HG03108 (cell line): Measurements from ENCODE around the gene MPPED2.
"Not testable (repeated sequence)": the region's sequence is repeated elsewhere in the genome, so short reads cannot be mapped to it uniquely, and the experiment has no call there.

Experiments used
- ATAC-seq: cut with Tn5 transposase; IDR thresholded peaks from one replicate; pipeline ENCODE4 v1.9.1; 2021; ENCODE audit warnings: moderate library complexity; ENCODE audit not compliant: unreplicated experiment

MPPED2 gene

DNA sequence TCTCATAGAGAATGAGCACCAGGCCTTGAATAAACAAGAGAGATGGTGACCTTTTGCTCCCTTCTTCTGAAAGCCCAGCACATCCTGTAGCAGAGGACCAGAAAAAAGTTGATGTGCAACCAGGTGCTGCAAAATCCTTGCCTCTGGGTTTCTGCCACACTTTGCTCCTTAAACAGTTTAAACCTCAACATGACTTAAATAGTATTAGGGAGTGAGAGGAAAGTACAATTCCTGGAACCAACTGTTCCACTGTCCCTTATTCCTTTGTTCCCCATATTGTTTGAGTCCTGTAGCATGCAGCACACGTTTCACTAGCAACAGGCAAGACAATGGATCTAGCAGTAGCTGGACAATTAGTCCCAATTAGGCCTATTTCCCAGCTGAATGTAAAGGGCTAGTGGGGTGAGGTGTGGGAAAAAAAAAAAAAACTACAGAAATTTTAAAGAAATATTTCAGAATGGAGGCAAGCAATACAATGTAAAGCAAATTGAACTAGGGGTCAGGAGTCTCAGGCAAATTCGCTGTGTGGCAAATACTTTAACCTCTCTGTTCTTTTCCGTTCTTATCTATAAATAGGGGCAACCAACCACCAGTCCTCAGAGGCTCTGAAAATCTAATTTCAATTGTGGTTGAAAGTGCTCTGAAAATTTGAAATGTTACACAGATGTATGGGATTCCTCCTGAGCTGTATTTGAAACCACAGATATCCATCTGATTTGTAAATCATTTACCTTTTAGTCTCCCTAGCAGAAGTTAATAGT lies 6.6 kb downstream of the MPPED2 start:
- no peak for ATAC-seq

DNA sequence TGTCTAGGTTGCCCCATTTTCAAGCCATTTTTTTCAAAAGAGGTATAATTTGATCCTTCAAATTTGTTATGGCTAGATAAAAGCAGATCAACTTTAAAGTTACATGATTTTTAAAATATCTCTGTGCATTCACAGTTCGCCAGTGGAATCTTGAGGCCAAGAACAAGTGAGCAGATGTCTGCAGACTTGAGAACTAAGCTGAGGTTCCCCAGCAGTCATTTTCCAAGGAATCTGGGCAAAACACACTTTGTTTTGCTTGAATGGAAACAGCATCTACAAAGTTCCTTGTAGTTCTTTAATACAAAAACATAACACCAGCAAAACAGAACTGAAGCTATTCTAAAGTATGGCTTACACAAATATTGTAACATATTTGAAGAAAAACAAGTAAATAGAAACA lies 7.7 kb downstream of the MPPED2 start:
- no peak for ATAC-seq

DNA sequence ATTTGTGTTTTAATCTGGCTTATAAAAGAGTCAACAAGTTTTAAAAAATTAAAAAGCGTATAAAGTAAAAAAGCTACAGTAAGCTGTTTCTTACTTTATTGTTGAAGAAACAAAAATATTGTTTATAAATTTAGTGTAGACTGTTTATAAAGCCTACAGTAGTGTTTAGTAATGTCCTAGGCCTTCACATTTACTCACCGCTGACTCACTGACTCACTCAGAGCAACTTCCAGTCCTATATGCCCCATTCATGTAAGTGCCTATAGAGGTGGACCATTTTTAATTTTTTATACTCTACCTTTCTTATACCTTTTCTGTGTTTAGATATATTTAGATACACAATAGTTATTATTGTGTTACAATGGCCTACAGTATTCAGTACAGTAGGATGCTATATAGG lies 12.2 kb downstream of the MPPED2 start:
- no peak for ATAC-seq

DNA sequence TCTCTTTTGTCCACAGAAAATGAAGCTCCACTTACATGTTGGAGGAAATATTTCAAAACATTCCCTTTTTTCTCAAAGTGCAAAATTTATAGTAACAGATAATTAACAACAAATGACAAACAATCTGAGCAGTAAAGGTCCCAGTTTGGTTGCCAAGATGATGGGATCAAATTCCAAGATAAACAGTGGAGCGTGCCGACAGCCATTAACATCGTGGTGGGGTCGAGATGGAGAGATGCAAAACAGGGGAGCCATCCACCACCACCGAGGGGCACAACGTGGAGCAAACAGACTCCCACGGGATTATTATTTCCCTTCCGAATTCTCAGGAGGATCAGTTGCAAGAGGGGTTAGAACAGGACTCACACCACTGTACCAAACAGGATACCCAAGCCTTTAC lies 17.2 kb downstream of the MPPED2 start:
- no peak for ATAC-seq

DNA sequence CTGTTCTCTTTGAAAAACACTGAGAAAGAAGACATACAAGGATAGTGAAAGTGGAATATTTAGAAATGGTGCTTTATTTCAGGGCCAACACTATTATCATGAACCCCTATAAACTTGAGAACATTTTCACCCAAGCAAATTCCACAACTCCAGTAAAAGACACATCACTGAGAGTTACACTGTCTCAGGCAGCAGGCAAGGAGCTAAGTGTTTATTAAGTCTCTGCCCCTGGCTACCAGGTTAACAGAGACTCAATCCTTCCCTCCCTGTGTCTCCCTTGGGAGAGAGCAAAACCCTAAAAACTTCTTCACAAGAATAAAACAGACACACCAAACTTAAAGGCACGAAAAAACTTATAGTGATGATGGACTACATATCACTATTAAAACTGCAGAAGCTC lies 18.5 kb downstream of the MPPED2 start:
- no peak for ATAC-seq

DNA sequence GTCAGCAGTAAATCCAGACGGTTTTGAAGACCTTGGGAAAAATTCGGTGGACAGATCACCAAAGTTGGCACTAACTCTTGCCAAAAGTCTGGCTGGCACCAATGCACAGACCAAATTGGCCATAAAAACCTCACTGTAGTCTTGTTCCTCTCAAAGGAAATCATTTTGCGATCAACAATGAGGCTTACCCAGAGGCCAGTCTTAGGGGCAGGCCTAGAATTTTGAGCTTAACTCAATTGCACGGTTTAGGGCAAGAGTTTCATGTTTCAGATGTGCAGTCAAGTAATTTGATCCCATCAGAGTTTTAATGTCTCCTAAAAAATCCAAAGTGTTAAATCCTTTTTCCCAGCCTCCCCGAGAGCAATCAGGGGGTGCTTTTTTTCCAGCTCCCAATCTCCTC lies 19.0 kb downstream of the MPPED2 start:
- no peak for ATAC-seq

DNA sequence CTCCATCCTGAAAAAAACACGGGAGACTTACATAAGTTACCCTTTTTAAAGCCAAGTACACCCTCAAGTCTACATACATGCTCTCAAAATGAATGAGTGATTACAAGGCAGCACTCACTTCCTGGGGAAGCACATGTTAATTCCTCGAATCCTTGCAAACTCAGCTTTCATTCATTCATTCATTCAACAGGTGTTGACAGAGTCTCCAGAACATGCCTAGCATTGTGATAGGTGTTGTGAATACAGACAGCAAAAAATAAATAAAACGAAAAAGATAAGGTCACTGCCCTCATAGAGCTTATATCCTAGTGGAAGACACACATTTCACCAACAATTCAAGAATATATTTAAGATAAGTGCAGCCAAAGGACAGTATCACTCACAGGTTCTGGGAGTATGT lies 19.7 kb downstream of the MPPED2 start:
- no peak for ATAC-seq

DNA sequence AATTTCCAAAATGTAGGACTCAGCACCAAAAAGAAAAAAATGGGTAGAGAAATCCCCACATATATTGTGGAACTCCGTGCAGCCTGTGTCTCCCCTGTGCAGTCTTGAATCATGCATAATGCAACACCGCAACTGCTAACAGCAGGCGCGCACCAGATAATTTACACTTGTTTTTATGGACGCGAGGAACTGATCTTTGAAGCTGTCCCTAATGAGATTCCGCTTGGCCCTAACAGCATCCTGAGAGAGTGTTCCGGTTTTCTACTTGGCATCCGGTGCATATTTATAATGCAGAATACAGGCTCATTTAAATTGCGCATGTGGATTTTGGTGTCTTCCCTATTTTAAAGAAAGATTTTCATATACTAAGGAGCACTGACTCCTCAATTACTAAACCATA lies 21.1 kb downstream of the MPPED2 start:
- ATAC-seq: no peak

DNA sequence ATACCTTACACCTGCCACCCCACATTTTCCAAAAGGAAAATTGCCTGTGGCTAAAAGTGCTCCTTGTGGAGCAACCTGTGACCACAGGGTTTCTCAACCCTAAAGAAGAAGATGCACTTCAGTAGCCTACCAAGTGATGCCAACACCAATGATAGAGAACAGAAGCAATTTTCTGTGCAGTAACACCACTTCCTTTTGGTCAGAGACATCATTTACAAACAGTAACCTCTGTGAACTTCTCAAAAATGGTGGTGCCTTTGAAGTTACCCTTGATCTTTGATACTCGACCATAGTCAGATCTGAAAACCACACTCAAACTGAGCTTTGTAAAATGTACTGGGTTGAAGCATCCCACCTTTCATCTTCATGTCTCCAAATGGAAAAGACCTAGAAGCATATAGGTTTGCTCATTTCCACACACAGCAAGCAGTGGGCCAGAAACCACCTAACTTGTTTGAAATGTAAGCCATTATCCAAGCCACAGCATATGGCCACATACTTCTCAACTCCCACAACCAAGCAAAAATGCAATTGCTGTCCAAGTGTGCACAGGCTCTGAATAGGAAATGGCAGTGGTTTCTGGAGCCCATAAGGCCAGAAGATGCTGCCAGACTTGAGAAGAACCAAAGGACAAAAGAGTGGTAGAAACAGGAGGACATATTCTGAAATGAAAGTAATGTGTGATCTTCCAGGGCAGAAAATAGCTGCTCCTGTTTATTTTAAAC lies 24.3 kb downstream of the MPPED2 start:
- ATAC-seq: no peak

DNA sequence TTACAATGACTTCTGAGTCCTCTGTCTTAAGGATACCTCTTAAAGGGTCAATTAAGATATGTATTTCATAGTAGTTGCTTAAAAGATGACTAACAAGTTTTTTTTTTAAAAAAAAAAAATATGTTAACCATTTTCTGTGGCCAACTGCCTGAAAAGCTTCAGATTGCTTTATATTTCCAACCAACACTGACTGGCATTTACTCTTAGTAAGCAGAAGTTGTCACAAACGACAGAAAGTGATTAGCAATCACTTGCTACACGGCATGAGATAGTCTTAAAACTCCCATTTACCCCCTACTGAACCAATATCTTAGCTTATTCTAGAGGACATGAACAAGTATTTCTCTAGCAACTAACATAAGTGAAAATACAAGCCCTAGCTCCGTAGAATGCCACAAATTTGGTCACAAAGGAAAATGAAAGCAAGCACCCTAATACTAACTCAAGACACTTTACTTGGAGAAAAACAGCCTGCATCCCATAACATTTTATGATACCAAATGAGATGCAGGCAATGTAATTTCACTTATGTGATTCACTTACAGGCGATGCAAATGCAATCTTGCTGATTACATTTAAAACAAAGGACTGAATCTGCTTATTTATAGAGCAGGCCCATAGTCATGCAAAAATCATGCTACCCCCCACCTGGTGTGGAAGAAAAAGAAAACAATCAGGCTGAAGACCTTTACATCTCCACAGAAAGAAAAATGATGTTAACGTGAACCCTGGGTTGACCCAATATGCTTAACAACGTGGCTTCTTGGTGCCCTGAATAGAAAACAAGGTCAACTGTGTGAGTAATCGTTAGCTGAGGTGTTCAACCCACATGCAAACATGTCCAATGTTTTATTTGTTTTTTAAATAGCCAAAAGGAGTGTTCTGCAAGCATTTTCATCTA lies 25.7 kb downstream of the MPPED2 start:
- no peak for ATAC-seq

DNA sequence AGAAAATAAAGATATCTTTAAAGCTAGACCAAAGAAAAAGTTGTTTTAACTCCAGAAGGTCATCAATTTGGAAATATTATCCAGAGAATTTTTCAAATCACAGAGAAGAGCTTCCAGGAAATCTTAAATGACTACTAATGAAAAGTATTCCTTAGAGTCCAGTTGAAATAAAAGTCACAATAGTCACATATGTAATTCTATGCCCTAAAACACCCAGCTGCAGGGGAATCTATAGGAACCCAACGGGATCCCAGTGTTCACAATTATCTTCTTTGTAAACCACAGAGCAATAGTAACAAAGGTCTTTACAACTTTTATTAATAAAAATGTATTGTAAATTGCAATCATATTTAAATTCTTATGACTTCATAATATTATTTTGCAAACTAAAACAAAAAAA lies 27.1 kb downstream of the MPPED2 start:
- no peak for ATAC-seq

DNA sequence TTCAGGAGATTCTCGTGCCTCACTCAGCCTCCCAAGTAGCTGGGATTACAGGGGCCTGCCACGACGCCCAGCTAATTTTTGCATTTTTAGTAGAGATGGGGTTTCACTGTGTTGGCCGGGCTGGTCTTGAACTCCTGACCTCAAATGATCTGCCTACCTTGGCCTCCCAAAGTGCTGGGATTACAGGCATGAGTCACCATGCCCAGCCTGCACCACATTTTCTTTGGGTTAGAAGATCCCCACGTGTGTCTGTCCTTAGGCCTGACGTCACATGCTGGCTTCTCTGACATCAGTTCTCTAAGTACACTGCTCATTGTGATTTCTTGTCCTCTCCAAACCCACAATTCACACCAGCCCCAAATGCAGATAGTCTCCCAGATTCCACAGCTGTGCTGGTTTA lies 31.6 kb downstream of the MPPED2 start:
- ATAC-seq: not testable (repeated sequence)

DNA sequence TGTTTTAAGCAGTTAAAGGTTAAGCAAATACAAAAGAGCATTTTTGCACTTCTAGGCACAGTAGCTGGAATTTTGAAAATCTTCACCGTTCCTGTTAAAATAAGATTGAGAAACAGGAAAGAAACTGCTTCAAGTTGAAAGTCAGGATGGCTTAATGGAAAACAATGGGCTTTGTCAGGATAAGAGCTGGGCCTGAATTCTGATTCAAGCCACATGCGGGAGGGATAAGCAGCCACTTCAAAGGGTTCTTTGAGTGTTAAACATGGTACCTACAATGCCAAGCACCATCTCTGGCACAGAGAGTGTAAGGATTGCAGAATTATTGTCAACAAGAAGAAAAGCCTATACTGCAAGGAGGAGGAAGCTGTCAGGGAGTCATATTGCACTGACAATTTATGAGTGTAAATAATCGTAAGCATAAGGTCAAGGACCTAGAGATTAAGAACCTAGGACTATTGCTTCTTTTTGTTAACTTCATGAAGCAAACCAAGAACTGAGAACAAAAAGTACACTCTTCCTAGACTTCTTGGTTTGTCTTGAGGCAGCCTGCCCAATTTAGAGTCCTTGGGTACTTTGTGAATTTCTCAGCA lies 32.5 kb downstream of the MPPED2 start:
- no peak for ATAC-seq

DNA sequence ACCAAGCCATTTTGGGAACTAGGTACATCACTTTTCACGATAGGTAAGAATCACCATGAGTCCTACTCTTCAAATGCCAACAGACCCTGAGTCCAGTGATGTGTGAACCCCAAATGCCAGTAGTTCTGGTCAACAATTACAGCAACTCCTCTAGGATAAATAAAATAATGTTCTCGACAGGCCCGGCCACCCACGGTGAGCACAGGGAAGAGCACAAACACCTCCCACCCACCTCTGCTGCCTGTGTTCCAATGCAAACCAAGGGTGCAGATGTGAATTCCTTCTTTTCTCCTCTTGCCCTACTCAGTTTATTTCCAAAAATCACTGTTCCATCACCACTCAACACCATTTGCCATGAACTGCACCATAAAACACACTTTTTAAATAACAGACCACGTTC lies 33.3 kb downstream of the MPPED2 start:
- no peak for ATAC-seq

DNA sequence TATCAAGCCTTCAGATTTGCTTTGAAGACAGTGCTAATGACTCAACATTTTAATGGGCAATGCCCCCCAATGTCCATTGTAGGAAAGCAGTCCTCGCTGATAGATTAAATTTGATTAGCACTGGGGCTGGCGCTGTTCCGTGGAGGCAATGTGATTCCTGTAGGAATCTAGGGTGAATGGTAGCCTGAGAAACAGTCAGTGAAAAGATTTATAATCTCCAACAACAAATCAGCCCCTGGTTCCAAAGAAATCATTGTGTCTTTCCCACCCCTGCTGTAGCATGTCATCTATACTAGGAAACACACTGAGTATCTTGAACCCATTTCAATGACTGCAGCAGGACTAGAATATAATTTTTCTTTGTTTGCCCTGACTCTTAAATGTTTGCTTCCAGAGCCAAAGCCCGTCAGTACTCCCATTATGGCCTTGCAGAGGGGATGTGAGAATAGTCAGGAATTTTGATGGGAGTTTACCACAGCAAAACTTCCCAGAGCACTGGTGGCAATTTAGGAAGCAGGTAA lies 36.1 kb downstream of the MPPED2 start:
- no peak for ATAC-seq

DNA sequence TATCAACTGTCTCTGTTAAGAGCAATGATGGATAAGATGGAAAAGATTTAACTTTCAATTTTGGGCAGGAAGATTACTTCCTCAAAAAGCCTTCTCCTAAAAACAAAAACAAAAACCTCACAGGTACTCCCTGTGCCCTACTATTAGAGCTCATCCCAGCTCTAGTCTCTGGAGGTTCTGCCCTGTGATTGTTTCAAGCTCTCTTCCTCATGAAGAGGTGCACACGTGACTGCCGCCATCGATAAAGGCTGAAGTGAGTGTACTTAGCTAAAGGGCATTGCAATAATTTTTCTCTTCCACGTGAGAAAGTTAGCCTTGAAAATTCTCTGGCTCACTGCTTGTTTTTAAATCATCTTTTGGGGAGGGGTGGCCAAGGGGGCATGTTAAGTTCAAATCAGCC lies 36.6 kb downstream of the MPPED2 start:
- no peak for ATAC-seq

DNA sequence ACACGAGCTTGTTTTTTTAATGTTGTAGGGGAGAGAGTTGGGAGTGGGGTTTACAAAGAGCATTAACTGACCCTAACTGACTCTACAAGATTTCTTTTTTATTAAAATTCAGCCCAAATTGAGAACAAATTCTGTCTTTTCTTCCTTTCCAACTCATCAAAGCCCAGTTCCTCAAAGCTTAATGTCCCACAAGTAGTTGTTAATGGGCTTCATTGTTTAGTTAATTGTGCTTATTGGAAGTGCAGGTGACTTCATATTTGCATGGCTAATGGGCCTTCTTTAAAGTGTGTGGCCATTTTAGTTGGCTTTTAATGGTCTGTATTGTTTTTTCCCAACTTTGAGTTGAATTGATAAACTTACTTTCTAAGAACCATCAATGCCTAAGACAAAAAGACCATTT lies 39.8 kb downstream of the MPPED2 start:
- ATAC-seq: no peak

DNA sequence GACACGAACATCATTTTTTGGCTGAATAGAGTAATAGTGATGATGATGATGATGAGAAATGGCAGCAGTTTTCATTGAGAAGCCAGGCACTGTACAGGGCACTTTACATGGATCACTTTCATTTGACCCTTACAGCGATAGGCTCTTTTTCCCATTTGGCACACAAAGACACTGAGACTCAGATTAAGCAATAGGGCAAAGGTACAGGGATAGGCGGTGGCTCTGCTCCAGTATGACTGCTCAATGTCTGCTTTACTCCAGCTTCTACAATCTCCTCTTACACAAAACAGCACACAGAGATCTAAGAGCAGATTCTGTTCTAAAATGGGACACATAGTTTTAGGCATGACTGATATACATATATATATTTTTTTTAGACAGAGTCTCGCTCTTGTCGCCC lies 40.6 kb downstream of the MPPED2 start:
- ATAC-seq: no peak

DNA sequence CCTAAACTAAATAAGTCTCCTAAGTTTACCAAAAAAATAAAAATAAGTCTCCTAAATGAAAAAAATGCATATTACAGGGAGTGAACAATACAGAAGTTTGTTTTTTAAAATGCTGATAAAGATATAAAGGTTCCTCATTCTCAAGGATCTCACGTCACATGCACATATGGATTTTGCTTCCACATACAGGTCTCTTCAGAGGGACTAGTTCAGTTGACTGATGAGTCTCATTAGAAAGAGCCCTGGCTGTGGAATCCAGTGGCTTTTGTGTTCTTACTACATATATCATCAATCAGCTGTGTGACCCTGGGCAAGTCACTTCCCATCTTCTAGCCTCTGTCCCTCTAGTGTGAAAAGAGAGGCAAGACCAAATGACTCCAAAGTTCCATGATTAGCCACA lies 43.1 kb downstream of the MPPED2 start:
- no peak for ATAC-seq

DNA sequence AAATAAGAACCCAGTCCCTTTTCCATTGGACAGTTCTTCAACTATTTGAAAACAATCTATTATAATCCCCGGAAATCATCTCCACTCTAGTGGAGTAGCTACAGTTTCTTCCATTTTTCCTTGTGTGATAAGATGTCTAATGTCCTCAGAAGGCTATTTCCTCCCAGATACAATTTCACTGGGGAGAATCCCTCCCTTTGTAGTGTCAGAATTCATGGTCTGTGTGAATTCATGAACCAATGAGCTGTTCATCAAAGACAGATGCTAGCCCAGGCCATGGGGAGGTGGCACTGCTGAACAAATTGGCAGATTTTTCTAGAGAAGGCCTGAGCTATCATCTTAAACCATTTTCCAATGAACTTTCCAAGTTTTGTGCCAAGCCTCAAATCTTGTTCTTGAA lies 45.4 kb downstream of the MPPED2 start:
- ATAC-seq: no peak

DNA sequence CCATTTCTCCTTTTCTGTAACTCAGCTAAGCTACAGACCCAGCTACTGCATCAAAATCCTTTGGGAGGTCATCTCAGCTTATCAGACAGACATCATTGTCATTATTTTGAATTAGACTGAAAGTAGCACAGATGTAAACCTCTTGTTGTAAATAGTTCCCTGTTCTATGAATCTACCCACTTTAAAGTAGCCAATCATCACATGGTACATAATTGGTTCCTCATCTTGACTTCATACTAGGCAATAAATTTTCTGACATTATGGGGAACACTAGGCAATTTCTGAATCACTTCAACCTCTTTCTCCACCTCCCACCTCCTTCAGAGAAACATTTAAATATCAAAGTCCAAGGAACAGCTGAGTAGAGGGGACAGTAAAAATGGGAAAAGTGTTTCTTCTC lies 47.9 kb downstream of the MPPED2 start:
- ATAC-seq: no peak
